ENCODE data around the gene AUTS2.

The AUTS2 gene

GRCh38 chr7:70557338-70557737 lies 959.1 kb downstream of the AUTS2 start:
- TF ChIP-seq CTCF (IDR thresholded peaks at IDR 0.05; ENCODE audit: control insufficient read depth, extremely low read depth, insufficient read depth), result no peak
- DNase-seq (ENCODE audit: low read depth), result no peak
- H3K4me3 ChIP-seq (ENCODE audit: low read depth, low read length), result no peak overlapping the region

GRCh38 chr7:70559815-70560214 lies 961.5 kb downstream of the AUTS2 start:
- no peak for TF ChIP-seq CTCF (IDR thresholded peaks at IDR 0.05; ENCODE audit: control insufficient read depth, extremely low read depth, insufficient read depth)
- no peak for DNase-seq (ENCODE audit: low read depth)
- no peak overlapping the region for H3K4me3 ChIP-seq (ENCODE audit: low read depth, low read length)

- no peak for TF ChIP-seq CTCF (IDR thresholded peaks at IDR 0.05; ENCODE audit: control insufficient read depth, extremely low read depth, insufficient read depth)
- no peak overlapping the region for H3K4me3 ChIP-seq (ENCODE audit: low read depth, low read length)
- no peak for DNase-seq (ENCODE audit: low read depth)
Observed at GRCh38 chr7:70563960-70564359, 965.7 kb downstream of the AUTS2 start.

- TF ChIP-seq CTCF (IDR thresholded peaks at IDR 0.05; ENCODE audit: control insufficient read depth, extremely low read depth, insufficient read depth), result no peak
- no peak overlapping the region for H3K4me3 ChIP-seq (ENCODE audit: low read depth, low read length)
- DNase-seq (ENCODE audit: low read depth), result no peak
Observed at GRCh38 chr7:70565721-70566370, 967.6 kb downstream of the AUTS2 start.

- no peak overlapping the region for H3K4me3 ChIP-seq (ENCODE audit: low read depth, low read length)
- no peak for TF ChIP-seq CTCF (IDR thresholded peaks at IDR 0.05; ENCODE audit: control insufficient read depth, extremely low read depth, insufficient read depth)
- no peak for DNase-seq (ENCODE audit: low read depth)
Observed at GRCh38 chr7:70566671-70567070, 968.4 kb downstream of the AUTS2 start.

- DNase-seq (ENCODE audit: low read depth), result peak; percentile 44
- TF ChIP-seq CTCF (IDR thresholded peaks at IDR 0.05; ENCODE audit: control insufficient read depth, extremely low read depth, insufficient read depth), result 0 out of 2 replicates have a peak, but pooled peaks have one; percentile 3
Observed at GRCh38 chr7:70568674-70569334, 970.5 kb downstream of the AUTS2 start.

More at GRCh38 chr7:70568674-70569334, 970.5 kb downstream of the AUTS2 start:
- H3K4me3 ChIP-seq (ENCODE audit: low read depth, low read length), result no peak overlapping the region

Measured in LNCaP clone FGC (cell line).